Measurements from ENCODE around the gene ZCCHC7.
"Not testable (repeated sequence)": the region's sequence is repeated elsewhere in the genome, so short reads cannot be mapped to it uniquely, and the experiment has no call there.

ZCCHC7 gene

GRCh38 chr9:37295796-37296195, 175.4 kb downstream of the ZCCHC7 start:
- Mint-ChIP-seq H3K27ac (no peak overlapping the region), H3K36me3 (ENCODE audit: low read depth) (no peaks in the 10 kb centered on the region)

GRCh38 chr9:37297592-37297991, 177.2 kb downstream of the ZCCHC7 start:
- DNase-seq, result no peak
- H3K27me3 Mint-ChIP-seq (ENCODE audit: low read depth, poor library complexity), result no peaks in the 10 kb centered on the region
- no peaks in the 10 kb centered on the region for H3K9me3 Mint-ChIP-seq
- no peaks in the 10 kb centered on the region for H3K36me3 Mint-ChIP-seq (ENCODE audit: low read depth)
- no peak for TF ChIP-seq CTCF (IDR thresholded peaks at IDR 0.05)
- no peak overlapping the region for H3K4me3 Mint-ChIP-seq
- no peaks in the 10 kb centered on the region for H3K4me1 Mint-ChIP-seq
- no peak overlapping the region for H3K27ac Mint-ChIP-seq

More at GRCh38 chr9:37295796-37296195, 175.4 kb downstream of the ZCCHC7 start:
- Mint-ChIP-seq H3K27me3 (ENCODE audit: low read depth, poor library complexity) (no peaks in the 10 kb centered on the region), H3K4me1 (no peaks in the 10 kb centered on the region), H3K9me3 (no peaks in the 10 kb centered on the region), H3K4me3 (no peak overlapping the region)
- TF ChIP-seq CTCF (IDR thresholded peaks at IDR 0.05), result peak; percentile 16
- no peak for DNase-seq

- Mint-ChIP-seq H3K4me3 (no peak overlapping the region), H3K4me1 (no peaks in the 10 kb centered on the region), H3K9me3 (no peaks in the 10 kb centered on the region), H3K27ac (no peak overlapping the region), H3K36me3 (ENCODE audit: low read depth) (peaks cover 20% of the 10 kb centered on the region), H3K27me3 (ENCODE audit: low read depth, poor library complexity) (no peaks in the 10 kb centered on the region)
- no peak for DNase-seq
- no peak for TF ChIP-seq CTCF (IDR thresholded peaks at IDR 0.05)
Measured at GRCh38 chr9:37300620-37301019, 180.2 kb downstream of the ZCCHC7 start.

- TF ChIP-seq CTCF (IDR thresholded peaks at IDR 0.05), result no peak
- H3K27ac Mint-ChIP-seq, result no peak overlapping the region
- DNase-seq, result no peak
- no peak overlapping the region for H3K4me3 Mint-ChIP-seq
- H3K9me3 Mint-ChIP-seq, result no peaks in the 10 kb centered on the region
- H3K27me3 Mint-ChIP-seq (ENCODE audit: low read depth, poor library complexity), result no peaks in the 10 kb centered on the region
- H3K36me3 Mint-ChIP-seq (ENCODE audit: low read depth), result peaks cover 21% of the 10 kb centered on the region
- H3K4me1 Mint-ChIP-seq, result no peaks in the 10 kb centered on the region
Measured at GRCh38 chr9:37301042-37301853, 180.9 kb downstream of the ZCCHC7 start.

GRCh38 chr9:37301854-37302172, 181.4 kb downstream of the ZCCHC7 start:
- no peak for DNase-seq
- H3K27ac Mint-ChIP-seq, result no peak overlapping the region
- H3K36me3 Mint-ChIP-seq (ENCODE audit: low read depth), result peaks cover 21% of the 10 kb centered on the region
- no peaks in the 10 kb centered on the region for H3K4me1 Mint-ChIP-seq
- H3K27me3 Mint-ChIP-seq (ENCODE audit: low read depth, poor library complexity), result no peaks in the 10 kb centered on the region
- no peaks in the 10 kb centered on the region for H3K9me3 Mint-ChIP-seq
- no peak overlapping the region for H3K4me3 Mint-ChIP-seq
- TF ChIP-seq CTCF (IDR thresholded peaks at IDR 0.05), result no peak

- Mint-ChIP-seq H3K4me1 (no peaks in the 10 kb centered on the region), H3K27ac (no peak overlapping the region)
Measured at GRCh38 chr9:37302277-37302676, 181.9 kb downstream of the ZCCHC7 start.

GRCh38 chr9:37303272-37303671, 182.9 kb downstream of the ZCCHC7 start:
- not testable (repeated sequence) for H3K4me1 Mint-ChIP-seq; H3K27me3 Mint-ChIP-seq (ENCODE audit: low read depth, poor library complexity); DNase-seq; H3K27ac Mint-ChIP-seq; H3K9me3 Mint-ChIP-seq; H3K4me3 Mint-ChIP-seq
- peaks cover 21% of the 10 kb centered on the region for H3K36me3 Mint-ChIP-seq (ENCODE audit: low read depth)

More at GRCh38 chr9:37302277-37302676, 181.9 kb downstream of the ZCCHC7 start:
- TF ChIP-seq CTCF (IDR thresholded peaks at IDR 0.05), result no peak
- no peaks in the 10 kb centered on the region for H3K27me3 Mint-ChIP-seq (ENCODE audit: low read depth, poor library complexity)
- H3K4me3 Mint-ChIP-seq, result no peak overlapping the region
- DNase-seq, result no peak
- no peaks in the 10 kb centered on the region for H3K9me3 Mint-ChIP-seq
- peaks cover 21% of the 10 kb centered on the region for H3K36me3 Mint-ChIP-seq (ENCODE audit: low read depth)
